GM04504 (cell line): Measurements from ENCODE around the gene PLCL1.
"Not testable (repeated sequence)": the region's sequence is repeated elsewhere in the genome, so short reads cannot be mapped to it uniquely, and the experiment has no call there.

Experiments used
- DNase-seq: peaks from one replicate; pipeline ENCODE4 v3.0.0-alpha.2; 2012; ENCODE audit warnings: low read depth

PLCL1 gene

DNA sequence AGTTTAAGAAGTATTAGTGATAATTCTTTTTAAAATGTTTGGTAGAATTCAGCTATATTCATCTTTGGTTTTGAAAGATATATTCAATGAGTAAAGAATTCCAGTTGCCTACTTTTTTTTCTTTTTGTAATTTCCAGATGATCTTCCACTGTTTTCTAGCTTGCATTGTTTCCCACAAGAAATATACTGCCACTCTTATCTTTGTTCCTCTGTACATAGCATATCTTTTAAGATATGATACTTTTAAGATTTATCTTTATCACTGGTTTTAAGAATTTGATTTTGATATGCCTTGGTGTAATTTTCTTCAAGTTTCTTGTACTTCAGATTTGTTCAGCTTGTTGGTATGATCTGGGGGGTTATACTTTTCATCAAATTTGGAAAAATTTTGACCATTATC, 374.4 kb downstream of the PLCL1 start:
- DNase-seq: no peak

DNA sequence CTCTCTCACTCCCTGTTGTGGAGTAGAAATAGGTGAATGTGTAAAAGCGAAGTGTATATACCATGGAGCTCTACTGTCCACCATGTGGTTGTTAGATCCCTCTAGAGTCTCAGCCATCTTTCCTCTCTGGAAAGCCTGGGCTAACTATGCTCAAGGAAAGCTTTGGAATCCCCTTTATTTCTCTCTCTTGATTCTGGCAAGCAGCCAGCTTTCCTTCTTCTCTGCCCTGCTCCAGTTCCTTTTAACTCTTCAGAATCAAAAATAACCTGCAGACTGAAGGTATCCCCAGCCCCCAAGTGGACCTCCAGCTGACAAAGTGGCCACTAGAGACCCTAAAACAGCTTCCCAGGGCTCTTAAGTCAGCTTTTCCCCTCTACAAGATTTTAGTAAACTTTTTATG, 381.9 kb downstream of the PLCL1 start:
- no peak for DNase-seq

DNA sequence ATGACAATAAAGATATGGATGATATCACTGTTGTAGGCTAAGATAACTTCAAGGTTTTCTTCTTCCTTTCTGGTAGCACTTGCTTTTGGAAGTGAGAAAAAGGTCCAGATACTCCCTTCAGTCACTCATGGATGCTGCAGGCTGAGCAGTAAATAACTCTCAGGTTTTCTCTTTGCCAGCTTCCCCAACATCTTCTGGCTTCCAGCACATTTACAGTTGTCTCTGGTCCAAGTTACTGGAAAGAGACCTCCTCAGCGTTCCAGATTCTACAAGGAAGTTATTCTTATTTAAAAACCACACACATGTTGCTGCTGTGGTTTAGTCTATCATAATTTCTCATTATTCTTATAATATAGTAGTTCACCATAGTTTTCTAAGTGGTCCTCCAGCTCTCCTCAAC, 383.4 kb downstream of the PLCL1 start:
- no peak for DNase-seq

DNA sequence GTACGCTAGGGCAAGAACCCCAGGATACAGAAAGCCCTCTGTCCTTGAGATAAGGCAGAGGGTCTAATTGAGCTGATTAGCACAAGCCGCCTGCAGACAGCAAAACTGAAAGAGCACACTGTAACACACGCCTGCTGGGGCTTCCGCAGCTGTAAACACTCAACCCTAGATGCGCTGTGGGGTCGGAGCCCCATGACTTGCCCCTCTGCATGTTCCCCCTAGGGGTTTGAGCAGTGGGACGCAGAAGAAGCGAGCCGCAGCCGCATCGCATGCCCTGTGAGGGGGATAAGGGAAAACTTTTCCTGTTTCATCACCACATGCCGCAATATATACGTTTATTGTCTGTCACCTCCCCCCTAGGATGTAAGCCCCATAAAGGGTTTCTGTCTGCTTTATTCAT, 384.6 kb downstream of the PLCL1 start:
- no peak for DNase-seq

DNA sequence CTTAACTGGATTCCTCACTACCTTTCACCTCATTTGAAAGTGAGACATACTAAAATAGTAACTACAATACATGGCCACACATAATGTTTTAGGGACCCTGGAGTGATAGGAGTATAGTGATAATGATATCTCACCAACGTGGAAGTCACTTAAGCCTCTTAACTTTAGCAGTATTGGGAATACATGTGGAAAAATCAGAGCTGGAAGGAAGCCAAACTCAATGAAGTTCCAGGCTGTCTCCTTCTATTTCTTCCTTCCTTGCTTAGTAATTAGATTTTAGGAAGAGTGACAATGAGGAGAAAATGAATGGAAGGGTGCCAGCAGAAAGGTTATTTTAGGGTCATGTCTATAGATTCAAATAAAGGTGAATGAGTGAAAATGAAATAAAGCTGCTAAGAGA, 387.3 kb downstream of the PLCL1 start:
- no peak for DNase-seq

DNA sequence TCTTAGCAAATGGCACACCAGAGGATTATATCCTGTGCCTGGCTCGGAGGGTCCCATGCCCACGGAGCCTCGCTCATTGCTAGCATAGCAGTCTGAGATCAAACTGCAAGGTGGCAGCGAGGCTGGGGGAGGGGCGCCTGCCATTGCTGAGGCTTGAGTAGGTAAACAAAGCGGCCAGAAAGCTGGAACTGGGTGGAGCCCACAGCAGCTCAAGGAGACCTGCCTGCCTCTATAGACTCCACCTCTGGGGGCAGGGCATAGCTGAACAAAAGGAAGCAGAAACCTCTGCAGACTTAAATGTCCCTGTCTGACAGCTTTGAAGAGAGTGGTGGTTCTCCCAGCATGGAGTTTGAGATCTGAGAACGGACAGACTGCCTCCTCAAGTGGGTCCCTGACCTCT, 392.2 kb downstream of the PLCL1 start:
- not testable (repeated sequence) for DNase-seq
